Omental fat pad (tissue), 4 donors: ENCODE measurements around the gene PACRG. TPM values are rescaled to one million over a fixed set of nuclear protein-coding genes. Genes with fewer than 3 reads are reported as not detected.

Experiments
- ATAC-seq: fragments of 150-250 bp; one replicate; pipeline ENCODE4 v1.9.1; 2016; ENCODE audit warnings: mild to moderate bottlenecking, moderate library complexity; ENCODE audit not compliant: low FRiP score
- DNase-seq: peaks from one replicate; pipeline ENCODE4 v3.0.0-alpha.2; 2019; ENCODE audit warnings: low spot score
- total RNA-seq, 4 donors: library from RNA; depleted of rRNA; stranded (reverse); fragments of >200 nt; gene quantifications; one replicate each; pipeline ENCODE4 v1.1.0, GENCODE V29; 2016
- TF ChIP-seq, protein P1 (sequence below), 3 donors: fragments of 450-650 bp; IDR thresholded peaks; one replicate each; pipeline ENCODE4 v1.5.1; 2016 to 2017; ENCODE audit warnings: antibody characterized with exemption in 3 of 3, mild to moderate bottlenecking in 3 of 3, moderate library complexity in 2 of 3

Gene PACRG
- total RNA-seq, 4 donors from 2014 or later: 0.48 to 2.5 (median 1.3) TPM; not detected in 1

DNA sequence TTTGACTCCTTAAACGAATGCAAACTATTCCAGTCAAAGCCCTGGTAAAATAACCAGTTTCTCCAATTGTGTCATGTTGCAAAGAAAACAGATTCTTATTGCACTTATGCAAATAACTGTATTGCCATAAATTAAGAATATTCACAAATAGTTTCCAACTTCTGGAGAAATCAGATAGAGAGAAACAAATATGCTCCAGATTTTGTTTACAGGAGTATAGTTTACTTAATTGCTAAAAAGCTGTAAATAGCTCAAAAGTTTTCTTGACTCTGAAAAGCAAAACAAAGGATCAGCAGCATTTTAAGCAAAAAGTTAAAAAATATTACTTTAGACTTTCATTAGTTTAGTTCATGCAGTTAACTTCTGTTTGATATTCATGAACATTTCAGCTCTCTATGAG, 304.2 kb downstream of the PACRG start:
- TF ChIP-seq, protein P1, sequence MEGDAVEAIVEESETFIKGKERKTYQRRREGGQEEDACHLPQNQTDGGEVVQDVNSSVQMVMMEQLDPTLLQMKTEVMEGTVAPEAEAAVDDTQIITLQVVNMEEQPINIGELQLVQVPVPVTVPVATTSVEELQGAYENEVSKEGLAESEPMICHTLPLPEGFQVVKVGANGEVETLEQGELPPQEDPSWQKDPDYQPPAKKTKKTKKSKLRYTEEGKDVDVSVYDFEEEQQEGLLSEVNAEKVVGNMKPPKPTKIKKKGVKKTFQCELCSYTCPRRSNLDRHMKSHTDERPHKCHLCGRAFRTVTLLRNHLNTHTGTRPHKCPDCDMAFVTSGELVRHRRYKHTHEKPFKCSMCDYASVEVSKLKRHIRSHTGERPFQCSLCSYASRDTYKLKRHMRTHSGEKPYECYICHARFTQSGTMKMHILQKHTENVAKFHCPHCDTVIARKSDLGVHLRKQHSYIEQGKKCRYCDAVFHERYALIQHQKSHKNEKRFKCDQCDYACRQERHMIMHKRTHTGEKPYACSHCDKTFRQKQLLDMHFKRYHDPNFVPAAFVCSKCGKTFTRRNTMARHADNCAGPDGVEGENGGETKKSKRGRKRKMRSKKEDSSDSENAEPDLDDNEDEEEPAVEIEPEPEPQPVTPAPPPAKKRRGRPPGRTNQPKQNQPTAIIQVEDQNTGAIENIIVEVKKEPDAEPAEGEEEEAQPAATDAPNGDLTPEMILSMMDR (IDR thresholded peaks at IDR 0.05): no peak
- no peak for ATAC-seq

DNA sequence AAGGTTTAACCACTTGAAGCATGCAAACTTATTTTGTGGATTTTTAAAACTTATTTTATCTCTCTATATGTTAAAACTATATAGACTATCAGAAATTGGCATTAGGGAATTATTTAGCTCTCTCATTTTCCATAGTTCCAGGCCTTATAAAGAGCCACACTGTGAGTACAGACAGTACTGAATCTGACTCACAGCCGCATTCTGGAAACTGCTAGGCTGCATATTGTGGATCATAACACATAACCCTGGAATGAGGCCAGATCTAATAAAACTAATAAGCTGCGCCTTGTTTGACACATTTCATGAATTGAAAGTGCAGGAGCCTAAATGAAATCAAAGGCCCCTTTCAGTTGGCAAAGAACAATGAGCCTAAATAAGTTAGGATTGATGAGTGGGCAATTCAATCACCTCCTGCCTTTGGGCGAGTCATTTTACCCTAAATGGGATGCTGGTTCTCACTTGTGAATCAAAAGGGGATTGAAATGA, 308.4 kb downstream of the PACRG start:
- TF ChIP-seq, protein P1 (IDR thresholded peaks at IDR 0.05): no peak
- DNase-seq (no peak), ATAC-seq (no peak)

More for the DNA sequence above, 304.2 kb downstream of the PACRG start:
- DNase-seq: no peak

DNA sequence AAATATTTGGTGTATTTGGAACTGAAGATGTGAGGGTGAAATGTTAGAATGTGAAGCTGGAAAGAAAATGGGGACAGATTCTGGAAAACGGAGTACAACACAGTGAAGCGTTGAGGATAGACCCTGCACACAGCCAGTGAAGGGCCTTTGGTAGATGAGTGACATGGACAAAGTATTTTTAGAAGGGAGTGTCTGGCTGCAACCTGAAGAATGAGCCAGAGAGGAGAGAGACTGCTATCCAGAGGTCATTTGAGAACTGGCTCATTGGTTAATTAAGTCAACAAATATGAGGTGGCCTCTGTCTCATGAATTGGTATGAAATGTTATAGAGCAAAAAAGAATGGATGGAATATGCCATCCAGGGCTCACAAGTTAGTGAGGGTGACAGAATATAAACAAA, 310.5 kb downstream of the PACRG start:
- TF ChIP-seq, protein P1 (IDR thresholded peaks at IDR 0.05): no peak
- ATAC-seq (no peak), DNase-seq (no peak)

DNA sequence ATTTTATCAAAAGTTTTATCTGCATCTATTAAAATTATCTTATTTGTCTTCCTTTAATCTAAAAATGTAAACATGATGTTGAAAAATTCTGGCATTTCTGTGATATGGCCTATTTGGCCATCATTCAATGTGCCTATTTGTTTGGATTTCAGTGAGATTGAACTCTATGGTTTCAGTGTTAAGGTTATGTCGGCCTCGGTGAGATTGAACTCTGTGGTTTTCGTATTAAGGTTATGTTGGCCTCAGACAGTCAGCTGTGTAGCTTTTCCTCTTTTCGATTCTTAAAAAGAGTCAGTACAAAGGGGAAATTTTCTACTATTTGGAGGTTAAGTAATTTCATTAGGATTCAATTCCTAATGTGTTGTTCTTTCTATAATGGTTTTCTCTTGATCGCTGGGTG, 320.6 kb downstream of the PACRG start:
- DNase-seq: no peak
- ATAC-seq: no peak
- TF ChIP-seq, protein P1 (IDR thresholded peaks at IDR 0.05): no peak

DNA sequence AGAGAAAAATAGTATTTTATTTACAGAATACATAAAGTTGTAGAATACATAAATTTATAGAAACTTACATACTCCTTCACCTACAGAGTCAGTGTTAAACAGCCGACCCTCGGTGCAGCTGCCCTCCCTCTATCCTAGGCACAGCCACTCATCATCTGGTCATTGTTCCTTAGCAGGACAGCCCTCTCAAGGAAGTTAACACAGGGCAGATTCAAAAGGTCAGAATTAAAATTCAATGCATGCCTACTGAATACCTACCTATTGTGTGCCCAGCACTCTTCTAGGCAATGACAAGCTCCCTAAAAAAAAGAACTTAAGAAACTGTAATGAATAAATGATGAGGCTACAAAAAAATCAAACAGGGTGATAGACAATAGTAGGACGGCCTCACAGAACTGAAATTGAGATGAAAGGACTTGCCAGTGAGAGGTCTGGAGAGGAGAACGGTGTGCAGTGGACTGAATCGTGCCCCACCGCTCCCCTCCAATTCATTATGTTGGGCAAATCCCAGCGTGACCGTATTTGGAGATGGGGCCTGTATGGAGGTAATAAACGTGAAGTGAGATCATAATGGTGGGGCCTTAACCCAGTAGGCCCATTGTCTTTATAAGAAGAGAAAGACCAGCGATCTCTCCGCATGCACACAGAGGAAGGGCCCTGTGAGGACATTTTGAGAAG, 326.0 kb downstream of the PACRG start:
- TF ChIP-seq, protein P1 (IDR thresholded peaks at IDR 0.05): no peak
- no peak for ATAC-seq
- no peak for DNase-seq

DNA sequence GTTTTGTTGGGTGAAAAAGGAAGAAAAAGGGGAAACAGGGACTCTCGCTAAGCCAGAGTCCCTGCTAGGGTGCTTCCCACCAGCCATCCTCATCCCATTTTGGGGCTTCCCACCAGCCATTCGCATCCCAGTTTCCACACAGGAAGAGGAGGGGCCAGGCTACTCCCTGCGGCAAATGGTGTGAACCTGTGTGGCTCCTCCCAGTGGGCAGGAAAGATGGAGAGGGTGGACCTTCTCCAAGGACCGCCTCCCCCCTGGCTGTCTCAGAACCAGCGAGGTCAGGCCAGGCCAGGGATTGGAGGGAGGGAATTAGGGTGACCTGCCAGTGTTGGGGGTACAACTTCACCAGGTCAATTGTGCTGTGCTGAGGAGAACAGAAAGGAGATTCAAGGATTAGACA, 326.9 kb downstream of the PACRG start:
- TF ChIP-seq, protein P1 (IDR thresholded peaks at IDR 0.05): no peak
- no peak for ATAC-seq
- no peak for DNase-seq

DNA sequence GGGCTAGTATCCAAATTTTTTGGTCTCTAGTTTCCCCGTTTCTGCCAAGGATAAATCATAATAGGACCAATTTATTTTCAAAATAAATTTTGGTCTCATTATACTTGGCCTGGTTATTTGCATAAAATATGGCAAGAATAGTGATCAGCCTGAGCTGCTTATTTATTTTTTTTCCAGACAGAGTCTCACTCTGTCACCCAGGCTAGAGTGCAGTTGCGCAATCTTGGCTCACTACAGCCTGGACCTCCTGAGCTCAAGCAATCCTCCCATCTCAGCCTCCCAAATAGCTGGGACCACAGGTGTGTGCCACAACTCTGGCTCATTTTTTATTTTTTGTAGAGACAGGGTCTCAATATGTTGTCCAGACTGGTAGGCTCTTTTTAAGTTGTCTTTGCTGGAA, 329.5 kb downstream of the PACRG start:
- ATAC-seq (no peak), DNase-seq (no peak)
- TF ChIP-seq, protein P1 (IDR thresholded peaks at IDR 0.05): no peak
